Esophagus muscularis mucosa (tissue), 4 donors: Measurements from ENCODE around the gene TOE1.

ENCODE experiments used
- CTCF ChIP-seq, 3 experiments: fragments of 200-600 bp in 2 of 3; fragments of 450-650 bp in 1 of 3; sonication (generic) in 2 of 3; IDR thresholded peaks; one replicate each; pipeline ENCODE4 v1.5.1; 2017 to 2019; ENCODE audit warnings: antibody characterized with exemption in 3 of 3, mild to moderate bottlenecking in 2 of 3, moderate library complexity in 1 of 3
- EP300 ChIP-seq: sonication (generic); formaldehyde crosslinking; IDR thresholded peaks from one replicate; pipeline ENCODE4 v1.6.1; 2017; ENCODE audit warnings: antibody characterized with exemption
- POLR2A ChIP-seq: fragments of 450-650 bp; IDR thresholded peaks from one replicate; pipeline ENCODE4 v1.6.1; 2017; ENCODE audit warnings: antibody characterized with exemption, moderate library complexity, mild to moderate bottlenecking, low read depth
- POLR2AphosphoS5 ChIP-seq, 2 donors: sonication (generic); formaldehyde crosslinking; IDR thresholded peaks; one replicate each; pipeline ENCODE4 v1.6.1; 2017; ENCODE audit warnings: antibody characterized with exemption in 2 of 2

- TF ChIP-seq POLR2AphosphoS5 (IDR thresholded peaks at IDR 0.05) = no peak
- TF ChIP-seq CTCF (IDR thresholded peaks at IDR 0.05) = no peak
- TF ChIP-seq POLR2A = no peak
- TF ChIP-seq EP300 = no peak
Measured at GRCh38 chr1:45378184-45378583, 38.2 kb downstream of the TOE1 start.
